Measurements from ENCODE around the gene FREM1.

Gene FREM1

GRCh38 chr9:14869671-14870070, 40.6 kb downstream of the FREM1 start:
- no peak for DNase-seq

GRCh38 chr9:14868772-14869583, 41.2 kb downstream of the FREM1 start:
- no peak for DNase-seq

DNA sequence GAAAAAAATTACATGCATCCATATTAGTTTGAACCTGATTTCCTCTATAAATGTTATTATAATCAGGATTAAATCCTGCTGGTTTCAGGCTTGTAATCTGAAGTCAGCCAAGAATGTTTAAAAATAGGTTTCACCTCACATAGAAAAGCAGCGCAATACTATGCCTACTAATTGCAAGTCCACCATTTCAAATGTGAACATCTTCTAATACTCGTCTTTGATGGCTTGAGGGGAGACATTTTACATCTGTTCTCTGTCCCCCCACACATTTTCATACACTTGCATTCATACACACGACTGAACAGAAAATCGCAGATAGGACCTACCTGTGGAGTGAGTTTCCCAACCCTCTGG, 41.8 kb downstream of the FREM1 start:
- DNase-seq, result no peak

GRCh38 chr9:14866200-14866749, 44.0 kb downstream of the FREM1 start:
- no peak for DNase-seq

GRCh38 chr9:14864309-14864708, 45.9 kb downstream of the FREM1 start:
- DNase-seq, result no peak

- DNase-seq, result no peak
Measured at GRCh38 chr9:14863402-14863801, 46.8 kb downstream of the FREM1 start.

DNA sequence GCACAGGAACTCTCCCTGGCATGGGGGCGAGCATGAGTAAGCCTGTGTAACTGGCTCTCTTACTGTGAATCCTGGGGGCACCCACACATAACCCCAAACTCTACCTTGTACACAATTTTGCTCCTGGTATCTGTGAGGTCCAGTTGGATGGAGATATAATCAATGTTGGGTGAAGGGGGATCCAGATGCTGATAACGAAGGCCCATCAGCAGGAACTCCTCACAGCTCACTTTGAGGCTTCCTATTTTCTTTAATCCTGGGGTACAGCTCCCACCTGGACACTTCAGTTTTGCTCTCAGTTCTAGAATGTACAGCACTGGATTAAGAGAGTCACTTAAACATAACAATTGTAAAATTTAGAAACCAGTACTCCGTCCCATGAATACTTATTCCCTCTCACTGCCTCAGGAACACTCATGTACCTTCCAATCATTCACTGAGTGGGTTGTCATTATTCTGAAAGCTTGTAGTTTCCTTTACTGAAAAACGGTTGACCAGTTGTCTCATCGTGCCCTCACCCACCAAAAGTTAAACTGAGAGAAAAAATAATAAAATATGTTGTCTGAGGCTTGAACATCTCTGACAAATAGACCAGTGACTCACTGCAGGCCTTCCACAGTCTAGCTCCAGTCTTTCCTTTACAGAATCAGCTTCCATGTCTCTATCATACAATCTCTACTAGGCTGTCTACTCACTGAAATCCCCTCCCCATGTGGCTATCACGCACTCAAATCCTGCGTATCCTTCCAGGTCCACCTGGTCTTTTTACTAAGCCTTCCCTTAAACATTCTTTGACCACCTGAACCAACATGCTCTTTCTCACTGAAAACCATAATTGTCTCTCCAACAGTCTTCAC, 52.6 kb downstream of the FREM1 start:
- no peak for DNase-seq

- no peak for DNase-seq
Measured at GRCh38 chr9:14849851-14850250, 60.4 kb downstream of the FREM1 start.

DNA sequence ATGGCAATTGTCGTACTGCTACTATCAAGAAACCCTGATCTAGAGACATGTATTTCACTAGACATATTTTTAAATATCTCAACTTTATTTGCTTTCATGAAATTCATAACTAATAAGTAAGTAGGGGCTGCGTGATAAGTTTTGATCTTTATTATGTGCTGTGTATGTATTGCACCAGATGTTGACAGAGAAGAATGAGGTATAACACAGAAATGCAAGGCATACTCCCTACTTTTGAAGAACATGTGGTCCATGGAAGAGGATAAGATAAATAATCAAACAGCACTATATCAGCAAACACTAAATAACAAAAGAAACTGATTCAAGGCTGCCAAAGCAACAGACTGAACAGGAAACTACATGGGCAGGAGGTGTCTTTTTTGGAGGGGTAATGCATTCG, 60.9 kb downstream of the FREM1 start:
- DNase-seq, result no peak

GRCh38 chr9:14846871-14847311, 63.3 kb downstream of the FREM1 start:
- peak; percentile 31 for DNase-seq

DNA sequence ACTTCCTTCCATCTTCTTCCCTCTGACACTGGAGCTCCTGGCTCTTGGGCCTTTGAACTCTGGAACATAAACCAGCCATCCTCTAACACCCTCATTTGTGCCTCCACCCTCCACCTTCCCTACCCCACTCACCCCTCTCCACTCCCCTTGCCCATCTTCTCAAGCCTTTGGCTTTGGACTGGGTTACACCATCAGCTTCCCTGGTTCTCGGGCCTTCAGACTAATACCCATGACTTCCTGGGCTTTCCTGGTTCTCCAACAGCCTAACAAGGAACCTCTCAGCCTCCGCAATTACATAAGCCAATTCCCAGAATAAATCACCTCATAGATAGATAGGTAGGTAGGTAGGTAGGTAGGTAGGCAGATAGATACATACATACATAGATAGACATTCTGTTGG, 67.1 kb downstream of the FREM1 start:
- DNase-seq, result no peak

DNA sequence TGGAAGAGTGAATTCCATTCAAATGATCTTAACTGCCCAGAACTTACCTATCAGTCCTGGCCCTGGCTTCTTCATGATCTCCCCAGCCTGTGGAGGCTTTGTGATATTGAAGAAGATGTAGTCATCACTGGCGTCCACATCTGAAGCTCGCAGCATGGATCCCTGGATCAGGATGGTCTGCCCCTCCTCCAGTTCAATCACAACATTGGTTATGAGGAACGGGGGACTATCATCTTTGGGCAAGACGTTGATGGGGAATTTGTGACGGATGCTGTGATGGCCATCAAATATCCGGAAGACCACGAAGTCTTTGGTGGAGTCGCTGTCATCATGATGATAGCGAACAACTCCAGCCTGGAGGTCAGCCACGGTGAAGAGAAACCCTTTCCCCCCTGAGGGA, 68.0 kb downstream of the FREM1 start:
- no peak for DNase-seq

DNA sequence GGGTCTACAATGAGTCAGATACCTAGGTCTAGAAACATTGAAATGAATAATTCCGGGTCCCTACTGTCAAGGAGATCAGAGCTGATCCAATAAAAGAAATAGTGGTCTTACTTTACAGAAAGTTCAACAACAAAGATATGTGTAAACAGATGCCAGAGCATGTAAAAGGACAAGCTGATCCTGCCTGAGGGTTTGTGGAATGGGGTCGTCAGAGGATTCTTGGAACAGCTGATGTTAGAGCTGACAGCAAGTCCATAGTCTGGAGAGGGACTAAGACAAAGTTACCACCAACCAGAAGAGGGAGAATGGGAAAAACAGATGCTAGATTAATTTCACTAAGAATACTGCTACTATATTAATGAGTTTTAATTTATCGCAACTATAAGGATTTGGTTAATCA, 71.5 kb downstream of the FREM1 start:
- no peak for DNase-seq

GRCh38 chr9:14836885-14837284, 73.3 kb downstream of the FREM1 start:
- no peak for DNase-seq

DNA sequence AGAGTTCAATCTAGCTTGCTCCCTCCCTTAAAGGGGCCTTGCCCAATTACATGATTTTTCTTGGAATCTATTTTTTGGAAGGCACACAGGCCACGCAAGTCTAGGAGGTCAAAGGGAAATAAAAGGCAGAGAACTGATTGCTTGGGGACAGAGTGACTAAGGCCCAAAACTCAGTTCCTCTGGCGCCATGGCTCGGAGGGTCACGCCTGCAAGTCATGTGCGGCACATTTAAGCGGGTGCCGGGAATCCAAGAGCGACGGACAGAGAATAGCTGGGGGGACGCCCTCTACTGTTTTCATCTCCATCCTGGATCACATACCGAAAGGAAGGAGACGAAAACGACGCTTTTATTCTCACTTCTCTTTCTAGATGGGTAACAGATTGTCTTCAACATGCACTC, 78.6 kb downstream of the FREM1 start:
- DNase-seq, result no peak

GRCh38 chr9:14831074-14831473, 79.2 kb downstream of the FREM1 start:
- no peak for DNase-seq

DNA sequence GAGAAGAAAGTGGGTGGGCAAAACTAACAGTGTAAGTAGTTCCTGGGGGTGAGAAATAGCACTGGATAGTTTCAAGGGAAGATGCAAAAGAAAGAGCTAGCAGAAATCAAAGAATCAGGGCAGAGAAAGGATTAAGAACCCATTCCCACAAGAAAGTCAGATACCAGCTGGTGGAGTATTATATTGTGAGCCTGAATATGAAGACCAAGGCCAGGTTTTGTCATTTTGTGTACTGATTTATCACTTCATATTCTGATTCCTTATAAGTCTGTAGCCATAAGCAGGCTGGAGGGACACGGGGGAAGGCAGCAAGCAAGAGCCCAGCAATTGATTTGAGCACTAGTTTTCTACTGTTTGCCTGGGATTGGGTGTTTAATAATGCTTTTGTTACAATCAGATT, 80.2 kb downstream of the FREM1 start:
- DNase-seq, result no peak

GRCh38 chr9:14829204-14829603, 81.0 kb downstream of the FREM1 start:
- DNase-seq, result no peak

DNA sequence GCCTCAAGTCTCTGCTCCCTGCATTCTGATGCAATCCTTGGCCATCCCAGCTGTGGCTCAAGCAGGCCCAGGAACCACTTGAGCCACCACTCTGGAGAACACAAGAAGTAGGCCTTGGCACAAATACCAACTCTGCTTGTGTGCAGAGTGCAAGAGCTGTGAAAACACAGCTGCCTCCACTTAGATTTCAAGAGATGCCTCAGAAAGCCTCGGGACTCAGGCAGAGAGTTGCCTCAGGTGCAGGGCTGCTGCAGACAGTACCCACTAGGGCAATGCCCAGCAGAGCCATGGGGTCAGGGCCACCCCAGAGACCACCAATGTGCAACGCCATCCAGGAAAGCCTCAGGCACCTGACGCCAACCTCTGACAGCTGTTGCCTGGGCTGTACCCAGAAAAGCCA, 82.4 kb downstream of the FREM1 start:
- DNase-seq, result no peak

- no peak for DNase-seq
Measured at GRCh38 chr9:14824481-14824880, 85.7 kb downstream of the FREM1 start.

- no peak for DNase-seq
Measured at GRCh38 chr9:14823800-14824199, 86.4 kb downstream of the FREM1 start.

GRCh38 chr9:14822666-14823065, 87.6 kb downstream of the FREM1 start:
- DNase-seq, result no peak

GRCh38 chr9:14819183-14819582, 91.0 kb downstream of the FREM1 start:
- no peak for DNase-seq

DNA sequence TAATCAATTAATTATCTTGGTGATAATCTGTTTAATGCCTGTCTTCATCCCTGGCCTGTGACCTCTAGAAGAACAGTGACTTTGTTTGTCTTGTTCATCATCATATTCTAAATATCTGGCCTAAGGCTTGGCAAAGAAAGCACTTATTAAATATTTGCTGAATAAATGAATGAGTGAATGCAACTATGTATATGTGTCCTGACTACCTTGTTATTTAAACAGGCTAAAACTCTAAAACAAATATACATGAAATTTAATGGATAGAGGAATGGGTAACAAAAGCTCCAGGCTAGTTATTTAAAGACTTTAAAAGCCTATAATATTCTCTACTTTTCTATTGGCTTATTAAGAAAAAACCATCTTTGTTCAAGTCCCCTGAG, 96.0 kb downstream of the FREM1 start:
- DNase-seq, result no peak

Measured in CD4-positive, alpha-beta T cell treated with Interleukin-21 for 1 hour (primary cell).